ENCODE data around the gene STAB2. TPM values are rescaled to one million over a fixed set of nuclear protein-coding genes. Genes with fewer than 3 reads are reported as not detected.

STAB2 gene
- polyA plus RNA-seq, 1 of the 3 experiments (the other 2 are of a cell fraction): not detected

GRCh38 chr12:103657331-103657730 lies 70.3 kb downstream of the STAB2 start:
- Histone ChIP-seq H3K4me1 (ENCODE audit: control insufficient read depth in 1 of 2, insufficient read depth in 2 of 2, low read depth in 1 of 2, low read length in 1 of 2) (no peaks in the 10 kb centered on the region), H3K27ac (ENCODE audit: low read depth in 2 of 2, low read length in 1 of 2) (no peak overlapping the region), H3K27me3 (ENCODE audit: insufficient read depth) (peaks cover 12% of the 10 kb centered on the region; the same call in 1 of the 2 replicates), H3K9ac (no peak overlapping the region), H3K36me3 (replicated peaks in 1 of 2; ENCODE audit: control insufficient read depth in 1 of 2, insufficient read depth in 2 of 2, low read length in 1 of 2) (no peaks in the 10 kb centered on the region), H3K4me2 (no peak overlapping the region), H3K9me2 (no peaks in the 10 kb centered on the region), H3K79me2 (ENCODE audit: insufficient read depth) (no peaks in the 10 kb centered on the region), H3K4me3 (ENCODE audit: low read depth in 2 of 2, low read length in 1 of 2) (no peak overlapping the region), H2AFZ (ENCODE audit: low read depth) (no peak overlapping the region), H3F3A (replicated peaks; ENCODE audit: insufficient read depth) (no peaks in the 10 kb centered on the region), H3K9me3 (no peaks in the 10 kb centered on the region), H4K20me1 (ENCODE audit: insufficient read depth) (no peaks in the 10 kb centered on the region)
- ChIA-PET CTCF (interaction anchor here (1.0 to 1.6 kb wide), 3 partner anchors 9 to 83 kb away, joined by 4 to 7 read pairs (median 4); no protein-coding TSS in a partner anchor), POLR2A (no interaction called here)
- DNase-seq: no peak
- TF ChIP-seq ZBTB33 (IDR thresholded peaks at IDR 0.05; ENCODE audit: borderline replicate concordance, low read depth) (no peak), USF1 (IDR thresholded peaks at IDR 0.05; ENCODE audit: borderline replicate concordance, low read depth) (no peak), JUND (IDR thresholded peaks at IDR 0.05) (no peak), SMC3 (IDR thresholded peaks at IDR 0.05; ENCODE audit: low read depth, low read length) (no peak), FOSL2 (IDR thresholded peaks at IDR 0.05; ENCODE audit: borderline replicate concordance, low read depth) (no peak), GABPA (IDR thresholded peaks at IDR 0.05; ENCODE audit: low read depth) (no peak), TCF12 (IDR thresholded peaks at IDR 0.05) (no peak), REST (IDR thresholded peaks at IDR 0.05; ENCODE audit: low read depth, low read length) (no peak), FOXM1 (IDR thresholded peaks at IDR 0.05; ENCODE audit: low read depth) (no peak), MXI1 (IDR thresholded peaks at IDR 0.05; ENCODE audit: low read depth, low read length) (no peak)
- WGBS (ENCODE audit: low lambda C conversion rate): 20% methylated on average over 2 of the region's 2 CpGs

GRCh38 chr12:103664626-103665025 lies 77.6 kb downstream of the STAB2 start:
- Histone ChIP-seq H3K9me3 (no peaks in the 10 kb centered on the region), H3F3A (replicated peaks; ENCODE audit: insufficient read depth) (no peaks in the 10 kb centered on the region), H3K79me2 (ENCODE audit: insufficient read depth) (no peaks in the 10 kb centered on the region), H3K9me2 (no peaks in the 10 kb centered on the region), H3K4me2 (no peak overlapping the region), H3K4me3 (ENCODE audit: low read depth in 2 of 2, low read length in 1 of 2) (no peak overlapping the region), H2AFZ (ENCODE audit: low read depth) (no peak overlapping the region), H4K20me1 (ENCODE audit: insufficient read depth) (no peaks in the 10 kb centered on the region), H3K36me3 (replicated peaks in 1 of 2; ENCODE audit: control insufficient read depth in 1 of 2, insufficient read depth in 2 of 2, low read length in 1 of 2) (no peaks in the 10 kb centered on the region), H3K27me3 (ENCODE audit: insufficient read depth) (peaks cover 19% of the 10 kb centered on the region; the same call in 1 of the 2 replicates), H3K9ac (no peak overlapping the region), H3K27ac (ENCODE audit: low read depth in 2 of 2, low read length in 1 of 2) (no peak overlapping the region), H3K4me1 (ENCODE audit: control insufficient read depth in 1 of 2, insufficient read depth in 2 of 2, low read depth in 1 of 2, low read length in 1 of 2) (no peaks in the 10 kb centered on the region; a peak in 1 of 4 replicates)
- no peak for TF ChIP-seq JUND (IDR thresholded peaks at IDR 0.05)
- TF ChIP-seq YY1 (IDR thresholded peaks at IDR 0.05; ENCODE audit: low read depth): no peak
- TF ChIP-seq FOSL2 (IDR thresholded peaks at IDR 0.05; ENCODE audit: borderline replicate concordance, low read depth): no peak
- ChIA-PET CTCF (no interaction called here), POLR2A (interaction anchor here (0.6 kb wide), 1 partner anchor 13 kb away, joined by 3 read pairs; no protein-coding TSS in a partner anchor)
- DNase-seq: no peak
- WGBS (ENCODE audit: low lambda C conversion rate): 15% methylated on average over 2 of the region's 2 CpGs

Measured in SK-N-SH (cell line).